ENCODE data around the gene ATP2C1.

- TF ChIP-seq EZH2 (IDR thresholded peaks at IDR 0.05) (no peak), POLR2AphosphoS5 (IDR thresholded peaks at IDR 0.05; ENCODE audit: borderline replicate concordance, low read depth, low read length) (no peak), FOXP2 (optimal IDR thresholded peaks at IDR 0.05; ENCODE audit: control extremely low read depth, extremely low read length, insufficient read depth) (no peak)
These were observed 32.6 kb downstream of the ATP2C1 start for GRCh38 chr3:130926504-130926903.
